SK-N-DZ (cell line): Measurements from ENCODE around the gene OSBP.
A peak's percentile ranks its signal among the peaks of the same experiment; 100 is the strongest.

Experiments
- DNase-seq: peaks from one replicate; pipeline ENCODE4 v3.0.0-alpha.2; 2015; ENCODE audit warnings: low spot score

OSBP gene

DNA sequence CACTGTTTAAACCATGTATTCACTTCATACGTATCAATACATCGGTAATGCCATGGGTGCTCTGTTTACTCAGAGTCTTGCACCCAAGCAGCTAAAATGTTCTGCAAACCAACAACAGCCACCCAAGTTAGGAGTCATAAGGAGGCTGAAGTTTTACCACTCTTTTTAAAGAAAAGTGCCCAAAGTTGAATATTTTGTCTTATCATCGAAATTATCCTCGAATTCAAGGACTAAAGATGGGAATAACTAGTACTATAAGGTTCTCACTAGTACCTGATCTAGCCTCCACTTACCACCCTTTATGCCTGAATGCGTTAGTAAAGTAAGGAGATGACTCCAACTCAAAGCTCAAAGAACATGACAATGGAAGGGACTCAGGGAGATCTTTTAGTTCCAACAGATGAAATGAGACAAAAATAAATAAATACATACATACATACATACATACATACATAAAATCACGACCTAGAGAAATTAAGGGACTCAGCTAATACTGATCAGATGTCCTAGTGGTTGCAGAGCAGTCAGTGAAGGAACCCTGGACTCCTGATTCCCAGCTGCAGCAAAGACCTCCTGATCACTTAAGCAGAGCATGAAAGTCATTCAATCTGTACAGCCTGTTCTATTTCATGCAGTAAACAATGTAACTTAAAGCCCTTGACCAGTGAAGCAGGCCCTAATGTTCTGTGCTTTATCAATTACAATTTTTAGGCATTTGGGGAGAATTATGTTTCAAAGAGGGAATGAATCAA is 7.7 kb downstream of the OSBP start:
- DNase-seq, result no peak

GRCh38 chr11:59602432-59602831 is 13.1 kb downstream of the OSBP start:
- DNase-seq, result no peak

DNA sequence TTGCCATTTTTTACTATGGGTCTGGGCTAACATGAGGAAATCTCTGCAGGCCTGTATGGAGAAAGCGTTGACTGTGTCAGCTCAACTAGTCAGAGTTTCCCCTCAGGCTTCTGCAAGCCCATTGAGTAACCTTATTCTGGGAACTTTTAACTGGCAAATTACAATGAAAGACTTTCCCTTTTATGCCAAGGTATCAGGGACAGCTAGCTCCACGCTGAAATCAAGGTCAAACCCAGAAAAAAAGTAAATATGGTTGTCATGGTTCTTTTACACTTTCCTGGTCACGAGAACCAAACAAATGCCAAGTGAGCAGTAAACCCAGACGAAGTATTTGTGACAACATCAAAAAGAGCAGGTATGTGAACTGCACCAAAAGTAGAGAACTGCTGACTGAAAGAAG is 13.8 kb downstream of the OSBP start:
- no peak for DNase-seq

DNA sequence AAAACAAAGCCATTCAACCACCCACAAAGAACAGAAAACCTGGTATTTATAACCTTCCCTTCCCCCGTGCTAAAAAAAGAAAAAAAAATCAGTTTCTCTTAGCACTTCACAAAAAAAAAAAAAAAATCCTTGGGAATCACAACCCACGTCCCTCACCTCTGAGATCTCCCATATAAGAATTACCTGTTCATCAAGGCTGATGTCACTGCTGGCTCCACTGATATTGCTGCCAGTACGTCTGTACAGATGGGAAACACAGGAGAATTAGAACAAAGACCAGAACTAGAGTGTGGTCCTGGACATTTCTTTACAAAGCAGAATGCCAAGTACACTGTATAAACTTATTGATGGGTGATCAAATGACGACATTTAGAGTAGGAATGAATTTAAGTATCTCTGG is 14.9 kb downstream of the OSBP start:
- no peak for DNase-seq

- no peak for DNase-seq
Measured at GRCh38 chr11:59600234-59600633, 15.3 kb downstream of the OSBP start.

GRCh38 chr11:59598961-59599360 is 16.6 kb downstream of the OSBP start:
- no peak for DNase-seq

- no peak for DNase-seq
Measured at GRCh38 chr11:59584294-59584693, 31.3 kb downstream of the OSBP start.

DNA sequence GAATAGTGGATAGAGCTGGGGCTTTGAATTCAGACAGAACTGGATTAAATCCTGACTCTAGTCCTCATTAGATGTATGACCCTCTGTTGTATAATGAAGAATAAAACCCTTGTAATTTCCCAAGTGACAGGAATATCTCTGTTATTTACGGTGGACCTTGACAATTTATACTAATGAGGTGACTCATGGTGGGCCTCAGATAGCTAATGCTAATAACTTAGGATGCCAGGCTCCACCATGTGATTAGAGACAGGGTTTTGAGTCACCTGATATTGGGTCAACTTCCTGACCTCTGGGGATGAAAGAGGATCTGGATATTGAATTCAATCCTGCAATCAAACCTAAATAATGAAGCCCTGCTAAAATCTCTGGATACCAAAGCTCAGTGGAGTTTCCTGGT is 33.6 kb downstream of the OSBP start:
- DNase-seq, result no peak

DNA sequence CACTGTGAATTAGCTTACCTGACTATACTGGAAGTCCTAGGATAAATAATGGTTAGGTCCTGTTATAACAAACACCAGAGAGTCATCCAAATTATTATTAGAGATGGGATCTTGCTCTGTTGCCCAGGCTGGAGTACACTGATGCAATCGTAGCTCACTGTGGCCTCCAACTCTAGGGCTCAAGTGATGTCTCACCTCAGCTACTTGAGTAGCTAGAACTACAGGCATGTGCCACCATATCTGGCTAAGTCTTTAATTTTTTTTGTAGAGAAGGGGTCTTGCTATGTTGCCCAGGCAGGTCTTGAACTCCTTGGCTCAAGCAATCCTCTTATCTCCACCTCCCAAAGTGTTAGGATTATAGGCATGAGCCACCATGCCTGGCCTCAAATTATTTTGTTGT is 37.2 kb downstream of the OSBP start:
- DNase-seq, result no peak

GRCh38 chr11:59575505-59575904 is 40.1 kb downstream of the OSBP start:
- DNase-seq, result no peak

- no peak for DNase-seq
Measured at GRCh38 chr11:59574932-59575502, 40.6 kb downstream of the OSBP start.

- no peak for DNase-seq
Measured at GRCh38 chr11:59574467-59574866, 41.1 kb downstream of the OSBP start.

DNA sequence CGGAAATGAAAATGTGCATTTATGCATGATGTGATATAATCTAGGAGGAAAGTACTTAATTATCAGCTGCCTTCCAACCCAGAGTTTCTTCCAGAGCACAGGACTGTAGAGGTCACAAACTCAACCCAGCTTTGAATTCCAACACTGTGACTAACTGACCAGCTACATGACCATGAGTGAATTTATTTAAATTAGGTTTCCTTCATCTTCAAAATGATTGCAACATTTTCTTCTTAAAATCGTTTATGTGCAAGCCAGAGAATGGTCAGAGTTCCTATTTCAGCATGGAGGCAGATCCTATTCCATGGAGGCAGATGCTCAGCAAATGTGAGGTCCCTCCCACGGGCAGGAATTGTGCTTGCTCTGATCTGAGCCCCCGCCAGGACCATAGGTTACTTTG is 42.4 kb downstream of the OSBP start:
- DNase-seq, result no peak

DNA sequence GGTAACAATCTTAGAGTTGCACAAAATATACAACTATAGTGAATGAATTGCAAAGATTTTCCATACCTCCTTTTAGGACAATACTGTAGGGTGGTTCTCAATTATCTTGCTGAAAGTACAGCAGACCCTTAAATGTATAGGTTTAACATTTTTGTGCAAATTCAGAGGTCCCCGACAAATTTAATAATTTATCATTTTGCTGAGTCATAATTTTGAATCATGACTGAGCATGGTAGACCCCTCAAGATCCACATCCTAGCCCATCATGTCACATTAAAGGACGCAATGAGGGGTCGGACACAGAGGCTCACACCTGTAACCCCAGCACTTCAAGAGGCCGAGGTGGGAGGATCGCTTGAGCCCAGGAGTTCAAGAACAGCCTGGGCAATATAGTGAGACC is 43.5 kb downstream of the OSBP start:
- DNase-seq, result no peak

- DNase-seq, result no peak
Measured at GRCh38 chr11:59562292-59562691, 53.3 kb downstream of the OSBP start.

DNA sequence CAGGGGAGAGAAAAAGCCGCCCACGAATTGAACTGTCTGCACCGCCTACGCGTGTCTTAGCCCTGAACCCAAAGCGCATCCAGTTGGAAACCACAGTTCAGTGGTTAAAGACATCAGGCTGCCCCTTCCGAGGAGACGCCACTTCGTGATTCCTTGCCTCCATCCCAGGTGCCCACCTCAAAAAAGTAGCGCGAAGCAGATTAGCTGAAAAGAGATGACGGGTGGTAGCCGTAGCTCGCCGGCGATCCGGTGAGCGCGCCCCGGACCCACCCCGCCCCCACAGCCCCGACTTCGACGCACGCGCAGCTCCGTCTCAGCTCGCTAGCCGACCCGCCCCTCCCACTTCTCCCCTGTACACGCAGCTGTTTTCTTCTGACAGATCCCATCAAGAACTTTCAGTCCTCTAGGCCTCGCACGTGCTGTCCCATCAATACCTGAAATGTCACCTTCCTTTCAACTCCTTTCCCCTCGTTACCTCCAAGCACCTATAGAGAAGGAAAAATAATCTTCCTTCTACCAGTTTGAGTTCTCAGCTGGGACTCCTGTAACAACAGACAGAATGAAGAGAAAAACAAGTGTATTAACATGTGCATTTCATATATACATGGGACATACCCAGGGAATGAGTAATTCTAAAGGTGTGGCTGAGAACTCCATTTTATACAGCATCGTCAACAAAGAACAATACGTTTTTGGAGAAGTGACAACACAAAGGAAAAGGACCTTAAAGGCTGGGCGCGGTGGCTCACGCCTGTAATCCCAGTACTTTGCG is 54.7 kb downstream of the OSBP start:
- peak; percentile 81 for DNase-seq

- DNase-seq, result peak; percentile 81
Measured at GRCh38 chr11:59560290-59560701, 55.3 kb downstream of the OSBP start.

DNA sequence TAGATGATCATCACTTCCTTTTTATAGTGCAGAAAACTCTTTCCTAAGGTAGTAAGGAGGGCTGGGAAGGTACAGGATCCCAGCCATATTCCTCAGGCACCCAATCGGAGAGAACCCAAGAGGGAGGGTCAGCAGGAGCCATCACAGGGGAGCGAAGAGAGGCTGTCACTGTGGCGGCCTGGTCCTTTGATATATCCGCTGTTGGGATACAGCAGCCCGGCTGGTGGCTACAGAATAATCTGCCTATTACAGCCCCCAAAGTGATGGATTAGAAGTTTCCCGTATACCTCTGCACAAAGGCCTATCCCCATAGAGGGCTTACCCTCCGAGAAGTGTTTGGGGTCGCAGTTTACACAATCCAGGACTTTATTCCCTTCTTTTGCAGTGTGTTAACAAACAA is 55.7 kb downstream of the OSBP start:
- no peak for DNase-seq

DNA sequence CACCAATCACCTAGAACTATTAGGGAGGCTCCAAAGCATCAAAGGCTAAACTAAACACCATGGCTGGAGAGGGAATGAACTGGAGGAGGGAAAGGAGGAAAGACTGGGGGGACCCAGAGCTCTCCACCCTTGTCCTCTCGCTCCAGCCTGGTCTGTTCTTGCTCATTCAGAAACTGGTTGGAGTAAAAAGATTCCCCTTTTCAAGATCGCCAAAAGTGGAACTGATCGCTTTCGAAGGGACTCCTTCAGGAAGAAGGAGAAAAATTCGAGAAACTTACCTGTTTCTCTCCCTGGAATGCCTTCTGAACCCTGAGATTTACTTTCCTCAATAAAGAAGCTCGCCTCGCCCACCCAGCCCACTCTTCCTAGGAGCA is 57.3 kb downstream of the OSBP start:
- DNase-seq, result no peak

- peak; percentile 67 for DNase-seq
Measured at GRCh38 chr11:59556917-59557348, 58.6 kb downstream of the OSBP start.

GRCh38 chr11:59556115-59556916 is 59.3 kb downstream of the OSBP start:
- DNase-seq, result peak; percentile 87

DNA sequence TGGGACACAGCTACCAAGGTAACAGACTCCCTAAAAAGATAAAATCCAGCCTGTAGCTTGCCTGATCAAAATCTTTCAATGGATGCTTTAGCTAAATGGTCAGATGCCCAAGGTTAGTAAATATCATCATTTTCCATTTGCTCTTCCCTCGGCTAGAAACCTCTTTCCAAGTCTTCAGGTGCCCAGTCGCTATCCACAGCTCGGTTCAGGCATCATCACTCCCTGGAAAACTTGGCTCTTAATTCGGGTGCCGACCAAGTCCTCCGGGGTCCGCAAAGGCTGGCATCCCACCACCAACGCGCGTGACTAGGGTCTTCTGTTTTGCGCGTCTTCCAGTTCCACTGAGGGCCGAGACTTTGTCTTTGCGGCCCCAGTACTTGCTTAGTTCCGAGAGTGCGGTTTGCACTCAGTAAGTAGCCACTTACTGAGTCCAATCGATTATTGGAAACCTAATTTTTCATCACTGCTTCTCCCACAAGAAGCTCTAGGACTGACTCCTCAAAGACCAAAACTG is 59.9 kb downstream of the OSBP start:
- peak; percentile 54 for DNase-seq
